ENCODE results near the gene AARS1.
"Not testable (repeated sequence)": the region's sequence is repeated elsewhere in the genome, so short reads cannot be mapped to it uniquely, and the experiment has no call there.

AARS1 gene

DNA sequence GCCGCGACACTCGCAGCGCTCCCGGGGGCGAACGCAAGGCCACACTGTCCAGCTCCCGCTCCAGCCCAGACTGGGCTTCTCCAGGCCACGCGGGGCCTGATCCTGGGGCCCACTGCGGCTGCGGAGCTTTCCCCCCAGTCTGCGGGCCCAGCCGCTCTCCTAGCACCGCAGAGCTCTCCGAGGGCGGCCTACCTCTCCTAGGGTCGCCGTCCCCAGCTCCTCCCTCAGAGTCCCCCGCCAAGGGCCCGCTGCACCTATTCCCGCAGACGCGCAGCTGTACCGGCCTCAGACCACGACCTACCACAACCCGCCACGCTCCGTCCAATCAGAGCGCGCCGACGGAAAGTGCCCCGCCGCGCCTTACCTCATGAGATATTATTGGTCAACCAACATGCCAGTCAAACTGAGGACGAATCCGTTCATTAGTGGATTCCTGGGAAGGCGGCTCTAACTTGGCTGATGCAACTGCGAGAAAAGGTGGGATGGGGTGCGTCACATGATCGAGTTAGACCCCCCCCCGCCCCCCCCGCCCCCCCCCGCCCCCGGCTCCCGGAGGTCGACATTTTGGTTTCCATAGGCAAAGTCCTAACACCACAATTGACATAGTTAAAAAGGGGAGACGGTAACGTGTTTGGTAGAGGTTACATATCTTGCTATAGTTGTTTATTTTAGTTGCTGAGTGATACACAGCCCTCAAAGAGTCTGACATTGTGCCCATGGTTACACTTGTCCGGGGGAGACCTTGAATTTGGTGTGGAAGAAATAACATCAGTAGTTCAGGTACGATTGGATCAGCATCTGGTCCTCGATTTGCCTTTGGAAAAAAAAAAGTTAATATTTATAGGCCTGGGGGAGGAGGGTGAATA lies at the start of gene AARS1:
Gene AARS1, minus strand, starts transcription at position 278 of the 866 bp plus-strand sequence. CDS start 6,743 bp downstream, outside the sequence.
- DNase-seq: peak; percentile 96

DNA sequence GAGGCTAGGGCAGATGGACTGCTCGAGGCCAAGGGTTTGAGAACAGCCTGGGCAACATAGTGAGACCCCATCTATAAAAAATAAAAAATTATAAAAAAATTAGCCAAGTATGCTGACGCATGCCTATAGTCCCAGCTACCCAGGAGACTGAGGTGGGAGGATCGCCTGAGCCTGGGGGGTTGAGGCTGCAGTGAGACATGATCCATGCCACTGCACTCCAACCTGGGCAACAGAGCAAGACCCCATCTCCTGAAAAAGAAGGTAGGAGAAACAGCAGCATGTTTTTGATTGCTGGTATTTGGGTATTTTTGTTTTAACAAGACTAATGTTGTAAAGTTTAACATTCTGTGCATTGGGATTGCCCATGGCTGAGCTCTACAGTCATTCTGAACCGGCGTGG lies 48.5 kb upstream of the AARS1 start:
- no peak for DNase-seq

DNA sequence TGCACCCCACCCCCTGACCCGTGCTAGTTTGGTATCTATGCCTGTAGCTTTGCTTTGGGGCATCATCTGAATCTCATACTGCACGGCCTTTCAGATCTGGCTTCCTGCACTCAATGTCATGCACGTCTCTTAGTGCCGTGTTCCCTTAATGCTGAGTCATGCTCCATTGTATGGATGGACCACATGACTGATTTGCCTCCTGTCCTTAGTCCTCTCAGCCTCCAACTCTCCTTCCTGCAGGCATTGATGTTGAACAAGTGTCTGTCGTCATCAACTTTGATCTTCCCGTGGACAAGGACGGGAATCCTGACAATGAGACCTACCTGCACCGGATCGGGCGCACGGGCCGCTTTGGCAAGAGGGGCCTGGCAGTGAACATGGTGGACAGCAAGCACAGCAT lies 43.4 kb upstream of the AARS1 start:
- not testable (repeated sequence) for DNase-seq

GRCh38 chr16:70331588-70332358 lies 42.5 kb upstream of the AARS1 start:
- no peak for DNase-seq

- DNase-seq: no peak
Observed at GRCh38 chr16:70331091-70331490, 41.8 kb upstream of the AARS1 start.

DNA sequence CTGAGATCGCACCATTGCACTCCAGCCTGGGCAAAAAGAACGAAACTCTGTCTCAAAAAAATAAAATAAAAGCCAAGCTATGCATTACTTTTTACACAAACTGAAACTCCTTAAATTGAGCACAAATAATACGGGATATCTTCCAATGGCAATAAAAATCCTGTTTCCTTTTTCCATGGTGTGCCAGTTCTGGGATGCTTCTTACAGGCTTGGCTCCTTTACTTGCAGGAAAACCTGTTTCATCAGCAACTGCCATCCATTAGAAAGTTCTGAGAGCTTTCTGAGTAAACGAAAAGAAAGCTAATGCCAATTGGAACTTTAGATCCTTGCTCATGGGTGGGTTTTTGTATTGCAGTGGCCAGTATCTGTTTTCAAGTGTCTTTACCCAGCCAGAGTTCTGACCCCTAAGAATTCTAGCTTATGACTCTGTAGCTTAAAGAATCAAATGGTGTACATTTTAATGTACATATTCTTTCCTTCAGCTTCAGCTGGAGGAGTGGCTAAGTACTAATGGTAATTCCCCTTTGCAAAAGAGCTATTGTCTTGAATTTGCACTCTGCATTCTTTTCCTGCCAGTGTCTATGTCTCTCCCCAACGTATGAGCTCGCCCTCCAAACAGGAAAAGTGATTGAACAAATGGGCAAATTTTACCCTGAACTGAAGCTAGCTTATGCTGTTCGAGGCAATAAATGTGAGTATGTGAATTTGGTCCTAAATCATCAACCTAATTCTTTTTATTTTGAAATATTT lies 35.9 kb upstream of the AARS1 start:
- DNase-seq: no peak

GRCh38 chr16:70320121-70320520 lies 30.8 kb upstream of the AARS1 start:
- DNase-seq: no peak

DNA sequence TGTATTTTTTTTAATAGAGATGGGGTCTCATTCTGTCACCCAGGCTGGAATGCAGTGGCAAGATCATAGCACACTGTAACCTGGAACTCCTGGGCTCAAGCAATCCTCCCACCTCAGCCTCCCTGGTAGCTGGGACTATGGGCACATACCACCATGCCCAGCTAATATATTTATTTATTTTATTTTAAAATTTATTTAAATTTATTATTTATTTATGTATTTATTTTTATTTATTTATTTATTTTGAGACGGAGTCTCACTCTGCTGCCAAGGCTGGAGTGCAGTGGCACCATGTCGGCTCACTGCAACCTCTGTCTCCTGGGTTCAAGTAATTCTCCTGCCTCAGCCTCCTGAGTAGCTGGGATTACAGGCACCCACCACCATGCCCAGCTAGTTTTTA lies 18.4 kb upstream of the AARS1 start:
- not testable (repeated sequence) for DNase-seq

DNA sequence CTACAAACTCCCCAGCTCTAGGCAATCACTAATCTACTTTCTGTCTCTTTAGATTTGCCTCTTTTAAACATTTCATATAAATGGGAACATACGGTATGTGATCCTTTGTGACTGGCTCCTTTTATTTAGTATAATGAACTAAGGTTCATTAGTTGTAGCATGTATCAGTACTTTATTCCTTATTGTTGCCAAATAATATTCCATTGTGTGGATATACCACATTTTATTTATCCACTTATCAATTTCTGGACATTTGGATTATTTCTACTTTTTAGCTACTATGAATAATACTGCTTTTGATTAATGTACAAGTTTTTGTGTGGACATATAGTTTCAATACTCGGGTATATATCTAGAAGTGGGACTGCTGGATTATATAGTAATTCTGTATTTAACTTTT lies 17.6 kb upstream of the AARS1 start:
- DNase-seq: no peak

GRCh38 chr16:70304892-70305448 lies 15.7 kb upstream of the AARS1 start:
- DNase-seq: no peak

- DNase-seq: no peak
Observed at GRCh38 chr16:70302745-70303144, 13.4 kb upstream of the AARS1 start.

DNA sequence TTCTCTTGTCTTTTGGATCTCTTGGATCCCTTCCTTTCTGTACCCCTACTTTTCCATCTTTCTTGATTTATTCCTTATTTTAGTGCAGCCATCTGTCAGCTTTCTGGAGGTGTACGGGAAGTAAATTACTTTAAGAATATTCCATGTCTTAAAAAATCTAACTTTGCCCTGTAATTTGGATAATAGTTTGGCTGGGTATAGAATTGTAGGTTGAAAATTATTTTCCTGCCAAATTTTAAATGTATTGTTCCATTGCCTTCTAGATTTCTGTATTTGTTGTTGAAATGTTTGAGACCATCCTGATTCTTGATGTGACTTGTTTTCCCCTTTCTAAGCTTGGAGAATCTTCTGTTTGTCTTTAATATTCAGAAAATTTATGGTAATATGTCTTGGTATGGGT lies 11.8 kb upstream of the AARS1 start:
- DNase-seq: no peak

DNA sequence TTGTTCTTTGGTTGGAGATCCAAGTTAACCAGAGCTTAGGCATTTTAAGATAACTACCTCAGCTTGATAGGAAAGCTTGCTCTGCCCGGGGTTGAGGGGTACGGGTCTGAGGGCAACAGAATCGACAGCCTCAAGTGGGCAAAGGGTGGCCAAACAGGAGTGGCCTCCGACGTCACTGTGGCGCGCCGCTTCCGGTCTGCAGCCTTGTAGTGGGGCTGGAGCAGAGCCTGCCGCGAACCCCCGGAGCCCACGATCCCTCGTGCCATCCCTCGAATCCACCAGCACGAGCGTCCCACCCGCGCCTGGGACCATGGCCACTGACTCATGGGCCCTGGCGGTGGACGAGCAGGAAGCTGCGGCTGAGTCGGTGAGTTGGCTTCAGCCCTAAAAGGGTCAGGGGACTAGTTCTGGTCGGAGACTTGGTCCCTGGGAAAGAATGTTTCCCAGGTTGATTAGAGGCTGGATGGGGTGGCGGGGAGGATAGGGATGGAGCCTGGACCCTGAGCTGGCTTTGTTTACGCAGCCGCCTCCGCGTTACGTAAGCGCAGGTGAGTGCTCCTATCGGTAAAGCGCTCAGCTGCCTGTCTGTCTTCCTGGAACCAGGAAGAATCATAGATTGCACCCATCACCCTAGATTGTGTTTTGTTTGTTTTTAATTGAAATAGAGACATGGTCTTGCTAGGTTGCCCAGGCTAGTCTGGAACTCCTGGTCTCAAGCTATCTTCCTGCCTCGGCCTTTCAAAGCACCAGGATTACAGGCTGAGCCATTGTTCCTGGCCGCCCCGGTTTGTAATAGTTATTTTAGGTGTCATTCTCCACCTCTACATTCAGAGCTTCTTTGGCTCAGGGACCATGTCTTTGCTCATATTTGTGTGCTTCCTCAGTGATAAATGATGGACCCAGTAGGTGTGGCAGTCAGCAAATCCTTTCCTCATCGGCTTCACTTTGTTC lies 10.0 kb upstream of the AARS1 start, which contains the start of gene DDX19B:
Gene DDX19B, plus strand, starts transcription at position 199 of the 951 bp plus-strand sequence. Its CDS starts 112 bp downstream, at position 311.
- peak; percentile 6 for DNase-seq

- DNase-seq: no peak
Observed at GRCh38 chr16:70295634-70296033, 6.3 kb upstream of the AARS1 start.

DNA sequence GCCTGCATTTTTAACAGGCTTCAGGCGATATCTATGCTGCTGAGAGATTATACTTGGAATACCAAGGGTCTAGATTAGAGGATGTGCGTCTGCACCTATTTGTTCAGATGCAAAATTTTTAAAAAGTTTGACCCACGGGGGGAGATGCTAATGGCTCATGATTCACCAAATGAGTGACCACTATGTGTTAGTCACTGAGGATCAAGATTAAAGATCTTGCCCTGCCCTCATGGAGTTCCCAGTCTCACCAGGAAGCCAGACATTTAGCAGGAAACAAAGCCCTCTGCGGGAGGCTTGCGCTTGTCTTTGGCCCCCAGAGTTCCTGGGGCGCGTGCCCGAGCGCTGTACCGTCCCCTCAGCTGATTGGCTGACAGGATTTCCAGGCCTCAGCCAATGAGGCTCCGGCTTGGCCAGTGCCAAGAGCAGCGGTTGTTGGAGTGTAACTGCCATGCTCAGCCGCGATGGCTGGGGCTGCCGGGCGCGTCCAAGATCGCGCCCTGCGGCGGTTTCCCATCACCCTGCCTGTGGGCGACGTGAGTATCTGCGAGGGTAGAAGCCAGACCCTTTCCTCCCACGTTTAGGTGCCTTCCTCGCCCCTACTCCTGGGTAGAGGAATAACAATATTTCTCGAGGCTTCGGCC lies 5.2 kb upstream of the AARS1 start:
- DNase-seq: no peak

GRCh38 chr16:70292148-70292547 lies 2.8 kb upstream of the AARS1 start:
- DNase-seq: not testable (repeated sequence)

DNA sequence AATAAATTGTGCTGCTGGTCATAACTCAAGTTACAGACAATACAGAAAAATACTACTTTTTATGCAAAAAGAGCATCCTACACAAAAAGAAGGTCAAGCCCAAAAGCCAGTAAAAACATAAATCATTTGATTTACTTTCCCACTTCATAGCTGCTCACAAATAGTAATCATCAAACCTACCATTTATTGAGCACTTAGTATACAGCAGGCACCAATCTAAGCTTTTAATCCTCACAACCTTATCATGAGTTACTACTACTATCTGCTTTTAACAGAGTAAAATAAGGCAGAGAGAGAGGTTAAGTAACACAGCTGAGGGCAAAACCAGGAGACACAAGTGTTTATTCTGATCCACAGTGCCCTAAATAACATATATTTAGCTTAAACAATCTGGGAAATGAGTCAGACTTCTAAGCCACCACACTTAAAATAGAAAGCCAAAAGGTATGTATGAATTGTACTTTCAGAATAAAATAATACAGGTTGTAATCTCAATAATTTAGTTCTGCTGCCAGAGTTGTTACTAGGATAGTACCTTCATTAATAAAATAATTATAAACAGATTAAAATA lies 1.7 kb upstream of the AARS1 start:
- DNase-seq: no peak

- not testable (repeated sequence) for DNase-seq
Observed at GRCh38 chr16:70287304-70287971, 1.9 kb downstream of the AARS1 start.

GRCh38 chr16:70276392-70276791 lies 12.9 kb downstream of the AARS1 start:
- no peak for DNase-seq

GRCh38 chr16:70271696-70272095 lies 17.6 kb downstream of the AARS1 start:
- no peak for DNase-seq

Measured in GF-D8 (cell line).